ENCODE results near the gene TPH1.

TPH1 gene

GRCh38 chr11:18036456-18036855 is 9.6 kb downstream of the TPH1 start:
- no peak overlapping the region for H3K9ac ChIP-seq (ENCODE audit: low read length)
- no peak overlapping the region for H3K4me3 ChIP-seq (ENCODE audit: insufficient read depth in 1 of 2, low read depth in 1 of 2, low read length in 2 of 2)
- H3K36me3 ChIP-seq (ENCODE audit: control insufficient read depth in 1 of 2, insufficient read depth in 2 of 2, low read depth in 1 of 2, low read length in 2 of 2): no peaks in the 10 kb centered on the region
- no peak overlapping the region for H2BK120ac ChIP-seq (ENCODE audit: low read depth, low read length)
- H2BK5ac ChIP-seq (ENCODE audit: low read depth, low read length, poor library complexity, severe bottlenecking): no peak overlapping the region
- no peak for DNase-seq
- H2BK12ac ChIP-seq (ENCODE audit: low read length in 2 of 2): no peak overlapping the region
- no peak overlapping the region for H3K14ac ChIP-seq (ENCODE audit: low read length in 2 of 2)
- no peak overlapping the region for H4K8ac ChIP-seq (ENCODE audit: low read length)
- H2BK15ac ChIP-seq (ENCODE audit: low read depth, poor library complexity, severe bottlenecking): no peak overlapping the region
- H3K18ac ChIP-seq (ENCODE audit: low read depth in 1 of 2, low read length in 2 of 2): no peak overlapping the region
- no peak overlapping the region for H3K4ac ChIP-seq (ENCODE audit: low read depth in 1 of 2, low read length in 2 of 2)
- H2AFZ ChIP-seq (ENCODE audit: low read depth, low read length): no peak overlapping the region
- no peaks in the 10 kb centered on the region for H3K27me3 ChIP-seq (ENCODE audit: control insufficient read depth in 1 of 2, insufficient read depth in 1 of 2, low read length in 2 of 2)
- no peak overlapping the region for H2AK5ac ChIP-seq (ENCODE audit: low read length, severe bottlenecking)
- H3K9me3 ChIP-seq (ENCODE audit: control insufficient read depth, low read length): no peaks in the 10 kb centered on the region
- H3K79me1 ChIP-seq (replicated peaks; ENCODE audit: low read length, poor library complexity, severe bottlenecking): no peaks in the 10 kb centered on the region
- no peak overlapping the region for H3K27ac ChIP-seq (ENCODE audit: low read length, poor library complexity, severe bottlenecking)
- H3K23ac ChIP-seq (ENCODE audit: low read length in 2 of 2): no peak overlapping the region
- no peaks in the 10 kb centered on the region for H3K4me1 ChIP-seq (ENCODE audit: control insufficient read depth, insufficient read depth, low read depth, low read length)
- H3K4me2 ChIP-seq (ENCODE audit: low read length, poor library complexity, severe bottlenecking): no peak overlapping the region
- no peak overlapping the region for H4K91ac ChIP-seq (ENCODE audit: low read length)

GRCh38 chr11:18027475-18027874 is 18.6 kb downstream of the TPH1 start:
- Histone ChIP-seq H2BK15ac (ENCODE audit: low read depth, poor library complexity, severe bottlenecking) (no peak overlapping the region), H3K9ac (ENCODE audit: low read length) (no peak overlapping the region), H3K4me2 (ENCODE audit: low read length, poor library complexity, severe bottlenecking) (no peak overlapping the region), H4K8ac (ENCODE audit: low read length) (no peak overlapping the region), H2BK12ac (ENCODE audit: low read length in 2 of 2) (no peak overlapping the region), H3K4ac (ENCODE audit: low read depth in 1 of 2, low read length in 2 of 2) (no peak overlapping the region), H2BK120ac (ENCODE audit: low read depth, low read length) (no peak overlapping the region), H4K91ac (ENCODE audit: low read length) (no peak overlapping the region), H3K4me1 (ENCODE audit: control insufficient read depth, insufficient read depth, low read depth, low read length) (no peaks in the 10 kb centered on the region), H3K23ac (ENCODE audit: low read length in 2 of 2) (no peak overlapping the region), H2AK5ac (ENCODE audit: low read length, severe bottlenecking) (no peak overlapping the region), H2BK5ac (ENCODE audit: low read depth, low read length, poor library complexity, severe bottlenecking) (no peak overlapping the region), H3K27me3 (ENCODE audit: control insufficient read depth in 1 of 2, insufficient read depth in 1 of 2, low read length in 2 of 2) (no peaks in the 10 kb centered on the region), H3K14ac (ENCODE audit: low read length in 2 of 2) (no peak overlapping the region), H3K79me1 (replicated peaks; ENCODE audit: low read length, poor library complexity, severe bottlenecking) (no peaks in the 10 kb centered on the region), H2AFZ (ENCODE audit: low read depth, low read length) (no peak overlapping the region), H3K4me3 (ENCODE audit: insufficient read depth in 1 of 2, low read depth in 1 of 2, low read length in 2 of 2) (no peak overlapping the region), H3K18ac (ENCODE audit: low read depth in 1 of 2, low read length in 2 of 2) (no peak overlapping the region), H3K27ac (ENCODE audit: low read length, poor library complexity, severe bottlenecking) (no peak overlapping the region), H3K9me3 (ENCODE audit: control insufficient read depth, low read length) (no peaks in the 10 kb centered on the region), H3K36me3 (ENCODE audit: control insufficient read depth in 1 of 2, insufficient read depth in 2 of 2, low read depth in 1 of 2, low read length in 2 of 2) (no peaks in the 10 kb centered on the region)
- DNase-seq: no peak
- WGBS: 96% methylated on average over 2 of the region's 2 CpGs

GRCh38 chr11:18022419-18022818 is 23.6 kb downstream of the TPH1 start:
- Histone ChIP-seq H3K18ac (ENCODE audit: low read depth in 1 of 2, low read length in 2 of 2) (no peak overlapping the region), H3K23ac (ENCODE audit: low read length in 2 of 2) (no peak overlapping the region), H3K9ac (ENCODE audit: low read length) (no peak overlapping the region), H3K4ac (ENCODE audit: low read depth in 1 of 2, low read length in 2 of 2) (no peak overlapping the region), H2BK15ac (ENCODE audit: low read depth, poor library complexity, severe bottlenecking) (no peak overlapping the region), H3K27ac (ENCODE audit: low read length, poor library complexity, severe bottlenecking) (no peak overlapping the region), H4K91ac (ENCODE audit: low read length) (no peak overlapping the region), H2BK120ac (ENCODE audit: low read depth, low read length) (no peak overlapping the region), H2AK5ac (ENCODE audit: low read length, severe bottlenecking) (no peak overlapping the region), H2BK5ac (ENCODE audit: low read depth, low read length, poor library complexity, severe bottlenecking) (no peak overlapping the region), H2AFZ (ENCODE audit: low read depth, low read length) (no peak overlapping the region), H3K4me1 (ENCODE audit: control insufficient read depth, insufficient read depth, low read depth, low read length) (no peaks in the 10 kb centered on the region), H4K8ac (ENCODE audit: low read length) (no peak overlapping the region), H3K14ac (ENCODE audit: low read length in 2 of 2) (no peak overlapping the region), H3K4me3 (ENCODE audit: insufficient read depth in 1 of 2, low read depth in 1 of 2, low read length in 2 of 2) (no peak overlapping the region), H2BK12ac (ENCODE audit: low read length in 2 of 2) (no peak overlapping the region), H3K79me1 (replicated peaks; ENCODE audit: low read length, poor library complexity, severe bottlenecking) (no peaks in the 10 kb centered on the region), H3K9me3 (ENCODE audit: control insufficient read depth, low read length) (no peaks in the 10 kb centered on the region), H3K4me2 (ENCODE audit: low read length, poor library complexity, severe bottlenecking) (no peak overlapping the region), H3K27me3 (ENCODE audit: control insufficient read depth in 1 of 2, insufficient read depth in 1 of 2, low read length in 2 of 2) (no peaks in the 10 kb centered on the region), H3K36me3 (ENCODE audit: control insufficient read depth in 1 of 2, insufficient read depth in 2 of 2, low read depth in 1 of 2, low read length in 2 of 2) (no peaks in the 10 kb centered on the region)
- WGBS: no CpG with 5 or more reads among the region's 1 CpG
- no peak for DNase-seq

- Histone ChIP-seq H3K4me3 (ENCODE audit: insufficient read depth in 1 of 2, low read depth in 1 of 2, low read length in 2 of 2) (no peak overlapping the region), H2AFZ (ENCODE audit: low read depth, low read length) (no peak overlapping the region)
- no peak for DNase-seq
These were observed 26.4 kb downstream of the TPH1 start for GRCh38 chr11:18019650-18020049.

More at GRCh38 chr11:18019650-18020049, 26.4 kb downstream of the TPH1 start:
- Histone ChIP-seq H4K8ac (ENCODE audit: low read length) (no peak overlapping the region), H2BK120ac (ENCODE audit: low read depth, low read length) (no peak overlapping the region), H3K4ac (ENCODE audit: low read depth in 1 of 2, low read length in 2 of 2) (no peak overlapping the region), H3K23ac (ENCODE audit: low read length in 2 of 2) (no peak overlapping the region), H2BK12ac (ENCODE audit: low read length in 2 of 2) (no peak overlapping the region), H4K91ac (ENCODE audit: low read length) (no peak overlapping the region), H3K9me3 (ENCODE audit: control insufficient read depth, low read length) (no peaks in the 10 kb centered on the region), H3K79me1 (replicated peaks; ENCODE audit: low read length, poor library complexity, severe bottlenecking) (no peaks in the 10 kb centered on the region), H3K27ac (ENCODE audit: low read length, poor library complexity, severe bottlenecking) (no peak overlapping the region), H3K14ac (ENCODE audit: low read length in 2 of 2) (no peak overlapping the region), H2BK15ac (ENCODE audit: low read depth, poor library complexity, severe bottlenecking) (no peak overlapping the region), H3K9ac (ENCODE audit: low read length) (no peak overlapping the region), H3K4me2 (ENCODE audit: low read length, poor library complexity, severe bottlenecking) (no peak overlapping the region), H2AK5ac (ENCODE audit: low read length, severe bottlenecking) (no peak overlapping the region), H3K4me1 (ENCODE audit: control insufficient read depth, insufficient read depth, low read depth, low read length) (no peaks in the 10 kb centered on the region), H3K36me3 (ENCODE audit: control insufficient read depth in 1 of 2, insufficient read depth in 2 of 2, low read depth in 1 of 2, low read length in 2 of 2) (no peaks in the 10 kb centered on the region), H3K18ac (ENCODE audit: low read depth in 1 of 2, low read length in 2 of 2) (no peak overlapping the region), H3K27me3 (ENCODE audit: control insufficient read depth in 1 of 2, insufficient read depth in 1 of 2, low read length in 2 of 2) (peaks cover 0 to 4% of the 10 kb centered on the region in 2 experiments), H2BK5ac (ENCODE audit: low read depth, low read length, poor library complexity, severe bottlenecking) (no peak overlapping the region)

All from mesenchymal stem cell (in vitro differentiated cells and primary cell).